Endothelial cell of umbilical vein (primary cell): ENCODE data around the gene GALK1.

Experiments used
- POLR2AphosphoS5 ChIP-seq: IDR thresholded peaks from 2 replicates; pipeline ENCODE4 v1.6.1; 2012; ENCODE audit warnings: low read depth, mild to moderate bottlenecking, control low read depth, low read length, moderate library complexity; ENCODE audit not compliant: insufficient read depth
- TF ChIP-seq, protein P1 (sequence below), 2 donors: IDR thresholded peaks; 1 replicate in 1 of 2; 2 replicates in 1 of 2; pipeline ENCODE4 v1.5.1; 2011; ENCODE audit warnings: low read length in 2 of 2, mild to moderate bottlenecking in 2 of 2, moderate library complexity in 2 of 2, control low read depth in 1 of 2, inconsistent platforms in 1 of 2, low read depth in 1 of 2; ENCODE audit not compliant: insufficient read depth in 1 of 2; ENCODE audit errors: extremely low read depth in 1 of 2

DNA sequence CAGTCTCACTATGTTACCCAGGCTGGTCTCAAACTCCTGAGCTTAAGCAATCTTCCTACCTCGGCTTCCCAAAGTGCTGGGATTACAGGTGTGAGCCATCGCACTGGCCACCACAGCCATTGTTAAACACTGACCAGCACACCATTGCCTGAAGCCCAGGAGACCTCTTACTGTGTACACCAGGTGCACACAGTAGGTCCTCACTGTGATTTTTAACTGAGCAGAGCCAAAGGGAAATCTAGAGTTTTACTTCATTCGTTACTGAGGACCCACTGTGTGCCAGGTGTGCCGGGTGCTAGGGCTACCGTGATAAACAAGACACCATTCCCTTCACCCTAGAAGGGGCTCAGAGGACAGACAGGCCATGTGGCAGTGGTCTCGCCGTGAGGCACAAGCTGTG lies 39.5 kb downstream of the GALK1 start:
- TF ChIP-seq POLR2AphosphoS5 = no peak
- TF ChIP-seq, protein P1, sequence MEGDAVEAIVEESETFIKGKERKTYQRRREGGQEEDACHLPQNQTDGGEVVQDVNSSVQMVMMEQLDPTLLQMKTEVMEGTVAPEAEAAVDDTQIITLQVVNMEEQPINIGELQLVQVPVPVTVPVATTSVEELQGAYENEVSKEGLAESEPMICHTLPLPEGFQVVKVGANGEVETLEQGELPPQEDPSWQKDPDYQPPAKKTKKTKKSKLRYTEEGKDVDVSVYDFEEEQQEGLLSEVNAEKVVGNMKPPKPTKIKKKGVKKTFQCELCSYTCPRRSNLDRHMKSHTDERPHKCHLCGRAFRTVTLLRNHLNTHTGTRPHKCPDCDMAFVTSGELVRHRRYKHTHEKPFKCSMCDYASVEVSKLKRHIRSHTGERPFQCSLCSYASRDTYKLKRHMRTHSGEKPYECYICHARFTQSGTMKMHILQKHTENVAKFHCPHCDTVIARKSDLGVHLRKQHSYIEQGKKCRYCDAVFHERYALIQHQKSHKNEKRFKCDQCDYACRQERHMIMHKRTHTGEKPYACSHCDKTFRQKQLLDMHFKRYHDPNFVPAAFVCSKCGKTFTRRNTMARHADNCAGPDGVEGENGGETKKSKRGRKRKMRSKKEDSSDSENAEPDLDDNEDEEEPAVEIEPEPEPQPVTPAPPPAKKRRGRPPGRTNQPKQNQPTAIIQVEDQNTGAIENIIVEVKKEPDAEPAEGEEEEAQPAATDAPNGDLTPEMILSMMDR (IDR thresholded peaks at IDR 0.05; ENCODE audit: extremely low read depth in 1 of 2, insufficient read depth in 1 of 2, low read depth in 1 of 2, low read length in 2 of 2) = no peak
